Measurements from ENCODE around the gene XRCC6.
"Not testable (repeated sequence)": the region's sequence is repeated elsewhere in the genome, so short reads cannot be mapped to it uniquely, and the experiment has no call there.

The XRCC6 gene

DNA sequence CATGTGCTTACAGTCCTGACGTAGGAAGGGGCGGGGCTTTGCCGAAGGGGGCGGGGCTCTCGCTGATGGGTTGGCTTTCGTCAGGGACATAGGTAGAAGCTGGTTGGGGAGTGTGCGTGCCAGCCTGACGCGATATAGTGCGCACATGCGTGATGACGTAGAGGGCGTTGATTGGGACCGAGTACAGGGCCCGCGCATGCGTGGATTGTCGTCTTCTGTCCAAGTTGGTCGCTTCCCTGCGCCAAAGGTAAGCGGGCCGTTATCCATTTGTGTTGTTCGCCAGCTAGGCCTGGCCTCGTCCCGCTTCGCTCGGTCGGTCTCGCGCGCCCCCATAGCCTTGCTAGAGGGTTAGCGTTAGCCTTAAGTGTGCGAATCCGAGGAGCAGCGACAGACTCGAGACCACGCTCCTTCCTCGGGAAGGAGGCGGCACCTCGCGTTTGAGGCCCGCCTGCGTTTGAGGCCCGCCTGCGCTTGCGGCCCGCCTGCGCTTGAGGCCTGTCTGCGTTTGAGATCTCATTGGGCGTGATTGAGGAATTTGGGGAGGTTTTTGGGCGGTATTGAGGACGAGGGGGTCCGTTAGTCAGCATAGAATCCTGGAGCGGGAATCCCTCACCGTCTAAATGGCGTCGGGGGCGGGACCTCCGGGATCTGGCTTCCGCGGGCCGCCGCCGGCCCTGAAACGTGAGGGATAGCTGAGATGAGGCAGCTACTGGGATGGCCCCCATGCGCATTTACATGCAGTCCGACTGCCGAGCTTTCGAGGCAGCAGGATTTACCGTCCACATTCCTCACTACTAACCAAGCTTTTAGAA, at the start of gene XRCC6:
XRCC6 (plus strand) TSS at position 197 of the 812 bp plus-strand sequence. CDS start 710 bp downstream, outside the sequence.
- peak; percentile 99 for DNase-seq

DNA sequence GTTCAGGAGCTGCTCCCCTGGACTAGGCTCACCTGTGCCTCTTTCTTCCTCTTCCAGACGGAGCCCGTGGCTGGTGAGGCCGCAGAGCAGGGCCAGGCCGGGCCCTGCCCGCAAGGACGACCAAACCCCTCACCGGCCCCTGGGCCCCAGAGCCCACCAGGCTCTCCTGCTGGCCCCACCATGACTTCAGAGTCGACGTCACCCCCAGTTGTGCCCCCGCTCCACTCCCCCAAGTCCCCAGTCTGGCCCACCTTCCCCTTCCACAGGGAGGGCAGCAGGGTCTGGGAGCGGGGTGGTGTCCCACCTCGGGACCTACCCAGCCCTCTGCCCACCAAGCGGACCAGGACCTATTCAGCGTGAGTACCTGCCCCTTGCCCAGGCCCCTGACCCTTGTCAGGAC, 49.3 kb upstream of the XRCC6 start:
- DNase-seq: no peak

DNA sequence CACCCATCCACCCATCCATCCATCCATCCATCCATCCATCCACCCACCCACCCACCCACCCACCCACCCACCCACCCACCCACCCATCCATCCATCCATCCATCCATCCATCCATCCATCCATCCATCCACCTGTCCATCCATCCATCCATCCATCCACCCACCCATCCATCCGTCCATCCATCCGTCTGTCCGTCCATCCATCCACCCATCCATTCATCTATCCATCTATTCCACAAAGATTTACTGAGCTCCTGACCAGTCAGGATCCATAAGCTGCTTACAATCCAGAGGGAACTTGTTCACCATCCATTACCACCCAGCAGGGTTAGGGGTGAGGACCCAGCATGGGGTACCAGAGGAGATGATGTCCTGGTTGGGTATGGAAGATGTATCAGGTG, 48.8 kb upstream of the XRCC6 start:
- not testable (repeated sequence) for DNase-seq

DNA sequence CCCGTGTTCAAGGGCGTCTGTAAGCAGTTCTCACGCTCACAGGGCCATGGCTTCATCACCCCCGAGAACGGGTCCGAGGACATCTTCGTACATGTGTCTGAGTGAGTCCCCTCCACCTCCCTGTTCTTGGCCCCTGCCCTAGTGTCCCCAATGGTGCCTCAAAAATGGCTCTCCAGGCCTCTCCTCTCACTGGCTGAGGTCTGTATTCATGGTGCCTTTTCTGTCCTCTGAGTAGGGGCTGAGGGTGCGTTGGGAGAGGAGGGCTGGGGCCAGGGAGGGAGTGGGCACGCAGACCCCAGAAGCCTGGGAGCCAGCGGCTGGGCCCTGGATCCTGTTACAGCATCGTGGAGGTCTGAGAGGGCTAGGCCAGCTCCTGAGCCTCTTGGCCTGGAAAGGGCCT, 47.4 kb upstream of the XRCC6 start:
- no peak for DNase-seq

DNA sequence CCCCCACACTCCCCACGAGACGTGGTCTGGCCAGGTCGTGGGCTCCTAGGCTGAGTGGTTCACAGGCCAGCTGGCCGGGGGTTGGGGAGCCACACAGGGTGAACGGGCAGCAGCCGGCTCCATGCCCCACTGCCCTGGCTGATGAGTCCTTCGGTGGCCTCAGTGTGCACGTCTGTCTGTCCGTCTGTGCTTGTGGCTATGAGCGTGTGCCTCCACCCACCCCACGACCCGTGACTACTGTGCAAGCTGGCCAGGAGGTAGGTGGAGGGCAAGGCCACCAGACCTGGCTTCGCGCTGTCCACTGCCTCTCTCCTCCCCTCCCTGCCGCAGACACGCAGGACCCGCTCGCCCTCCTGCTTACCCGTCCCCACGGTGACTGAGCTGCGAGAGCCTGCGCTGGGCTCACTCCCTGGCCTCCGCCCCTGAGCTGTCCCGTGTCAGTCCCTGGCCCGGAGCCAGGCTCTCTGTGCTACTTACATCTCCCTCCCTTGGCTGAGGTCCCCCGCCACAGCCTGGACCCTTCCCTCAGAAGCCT, 46.2 kb upstream of the XRCC6 start:
- no peak for DNase-seq

DNA sequence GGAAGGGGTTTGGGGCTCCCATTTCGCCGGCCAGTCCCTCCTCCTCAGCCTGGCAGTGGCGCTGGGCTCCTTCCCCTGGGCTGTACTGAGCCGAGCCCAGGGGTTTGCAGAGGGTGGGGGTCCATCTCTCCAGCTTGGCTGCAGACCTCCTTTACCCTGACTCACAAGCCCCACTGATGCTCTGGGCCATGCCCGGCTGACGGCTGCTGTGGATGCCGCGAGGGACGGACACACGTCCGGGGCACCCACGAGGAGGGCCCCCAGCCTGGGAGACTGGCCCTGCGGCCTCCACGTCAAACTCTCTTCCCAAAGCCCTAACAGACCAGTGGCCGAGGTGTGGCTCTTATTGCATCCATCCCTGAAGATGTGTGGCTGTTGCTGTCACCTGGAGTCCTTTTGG, 45.6 kb upstream of the XRCC6 start:
- no peak for DNase-seq

DNA sequence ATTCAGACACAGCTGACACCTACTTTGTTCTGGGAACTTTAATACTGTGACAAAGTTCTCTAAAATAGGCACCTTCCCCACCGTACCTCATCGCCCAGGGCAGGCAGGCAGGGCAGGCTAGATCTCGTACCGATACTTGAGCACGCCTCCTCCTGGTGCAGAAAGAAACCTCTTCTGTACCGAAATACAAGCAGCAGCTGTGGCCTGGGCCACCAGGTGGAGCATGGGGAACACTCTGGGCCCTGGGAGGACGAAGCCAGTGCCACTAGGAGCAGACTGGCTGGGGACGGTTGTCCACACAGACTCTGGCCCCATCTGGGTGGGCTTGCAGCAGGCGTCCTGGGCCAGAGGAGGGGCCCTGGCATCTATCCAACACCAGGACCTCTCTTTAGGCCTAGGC, 44.2 kb upstream of the XRCC6 start:
- peak; percentile 21 for DNase-seq

DNA sequence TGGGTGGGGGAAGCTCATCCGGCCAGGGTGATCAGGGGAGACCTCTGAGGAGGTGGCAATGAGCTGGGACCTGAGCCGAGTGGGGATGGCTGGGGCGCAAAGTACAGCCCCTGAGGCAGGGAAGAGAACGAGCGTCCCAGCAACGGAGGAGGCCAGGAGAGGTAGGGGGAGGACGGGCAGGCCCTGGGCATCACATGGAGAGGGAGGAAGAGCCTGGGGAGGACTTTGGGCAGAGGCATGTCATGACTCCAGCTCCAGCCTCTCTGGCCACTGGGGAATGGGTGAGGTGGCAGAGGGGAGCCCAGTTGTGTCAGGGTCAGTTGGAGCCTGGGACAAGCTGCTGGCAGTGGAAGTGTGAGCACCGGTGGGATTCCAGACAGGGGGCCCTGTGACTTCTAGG, 43.0 kb upstream of the XRCC6 start:
- DNase-seq: no peak

DNA sequence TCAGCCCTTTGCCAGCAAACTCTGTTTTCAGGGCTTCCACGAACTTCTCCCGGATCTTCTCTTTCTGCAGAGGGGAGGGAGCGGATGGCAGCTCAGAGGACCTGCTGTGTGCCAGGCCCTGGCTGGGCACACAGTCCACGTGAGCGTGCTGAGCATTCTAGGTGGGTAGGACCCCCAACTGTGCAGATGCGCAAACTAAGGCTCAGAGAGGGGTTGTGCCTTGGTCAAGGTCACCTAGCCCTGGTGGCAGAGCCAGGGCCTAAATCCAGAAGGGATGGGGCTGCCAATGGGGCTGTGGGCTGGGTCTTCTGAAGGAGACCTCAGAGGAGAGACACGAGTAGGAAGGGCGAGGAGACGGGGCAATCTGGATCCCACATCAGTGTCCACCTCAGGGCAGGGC, 42.3 kb upstream of the XRCC6 start:
- DNase-seq: no peak

DNA sequence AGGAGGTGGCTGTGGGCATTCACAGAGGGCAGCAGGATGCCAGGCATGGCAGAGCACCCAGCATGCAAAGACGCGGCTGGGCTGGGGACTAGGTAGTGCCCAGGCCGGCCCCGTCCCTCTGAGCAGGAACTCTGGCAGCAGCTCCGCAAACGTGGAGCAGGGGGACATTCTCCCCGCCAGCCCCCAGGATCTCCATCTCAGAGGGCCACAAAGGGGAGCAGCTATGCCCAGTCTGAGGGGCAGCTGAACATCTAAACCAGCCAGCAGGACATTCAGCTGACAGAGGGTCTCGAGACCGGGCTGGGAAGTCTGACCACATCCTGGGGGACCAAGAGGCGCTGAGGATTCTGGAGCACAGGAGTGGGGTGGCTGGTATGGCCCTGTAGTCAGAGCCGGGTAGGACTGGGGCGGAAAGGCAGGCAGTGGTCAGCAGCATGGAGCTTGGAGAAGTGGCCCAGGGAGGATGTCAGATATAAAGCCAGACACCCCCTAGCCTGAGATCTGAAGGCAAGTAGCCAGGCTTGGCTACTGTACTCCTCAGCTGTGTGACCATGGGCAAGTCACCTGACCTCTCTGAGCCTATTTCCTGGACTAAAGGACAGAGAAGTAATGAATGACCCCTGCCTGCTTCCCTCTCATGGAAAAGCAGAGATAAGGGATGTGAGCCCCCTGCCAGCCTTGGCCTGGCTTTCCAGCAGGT, 41.6 kb upstream of the XRCC6 start:
- DNase-seq: no peak

DNA sequence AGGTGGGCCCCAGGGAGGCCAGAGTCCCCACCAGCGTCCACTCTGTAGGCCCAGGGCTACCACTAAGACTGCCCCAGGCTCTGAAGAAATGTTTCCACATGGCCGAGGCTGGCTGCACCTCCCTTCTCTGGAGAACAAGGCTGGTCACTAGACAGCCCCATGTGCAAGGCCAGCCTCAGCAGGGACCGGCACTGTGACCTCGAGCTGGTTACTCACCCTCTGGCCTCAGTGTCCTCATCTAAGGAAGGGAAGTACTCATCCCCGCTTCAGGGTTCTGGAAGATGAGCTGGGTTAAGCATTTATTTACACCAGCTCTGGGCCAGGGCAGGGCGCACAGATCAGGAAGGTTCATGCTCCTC, 41.1 kb upstream of the XRCC6 start:
- DNase-seq: no peak

DNA sequence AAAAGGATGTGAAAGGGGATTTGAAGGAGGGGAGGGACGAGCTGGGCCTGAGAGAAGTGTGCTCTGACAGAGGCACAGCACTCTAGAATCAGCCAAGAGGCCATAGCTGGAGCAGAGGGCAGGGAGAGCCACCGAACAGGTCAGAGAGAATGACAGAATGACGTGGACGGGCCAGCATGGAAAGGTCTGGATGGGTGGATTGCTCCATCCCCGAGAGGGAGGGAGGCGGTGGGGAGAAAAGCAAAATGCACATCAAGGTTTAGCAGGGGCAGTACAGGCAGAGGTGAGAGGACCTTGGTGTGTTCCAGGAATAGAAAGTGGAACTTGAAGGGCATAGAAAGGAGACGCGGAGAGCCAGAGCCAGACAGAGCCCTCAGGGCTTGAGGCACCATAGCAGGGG, 38.4 kb upstream of the XRCC6 start:
- no peak for DNase-seq

DNA sequence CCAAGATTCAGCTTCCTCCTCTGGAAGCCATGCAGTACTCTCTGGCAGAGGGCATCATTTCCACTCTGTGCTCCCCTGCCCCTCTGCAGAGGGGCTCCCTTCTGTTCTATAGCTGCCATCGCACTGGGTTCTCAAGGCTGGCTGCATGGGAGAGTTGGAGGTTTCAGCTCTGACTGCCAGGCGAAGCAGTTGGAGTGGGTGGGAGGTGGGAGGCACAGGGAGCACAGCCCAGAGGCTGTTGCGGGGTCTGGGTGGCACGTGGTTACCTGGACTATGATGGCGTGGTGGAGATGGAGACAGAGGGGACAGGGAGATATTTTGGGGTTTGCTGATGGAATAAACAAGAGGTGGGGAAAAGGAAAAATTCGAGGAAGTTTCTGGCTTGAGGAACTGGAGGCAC, 36.2 kb upstream of the XRCC6 start:
- DNase-seq: no peak

DNA sequence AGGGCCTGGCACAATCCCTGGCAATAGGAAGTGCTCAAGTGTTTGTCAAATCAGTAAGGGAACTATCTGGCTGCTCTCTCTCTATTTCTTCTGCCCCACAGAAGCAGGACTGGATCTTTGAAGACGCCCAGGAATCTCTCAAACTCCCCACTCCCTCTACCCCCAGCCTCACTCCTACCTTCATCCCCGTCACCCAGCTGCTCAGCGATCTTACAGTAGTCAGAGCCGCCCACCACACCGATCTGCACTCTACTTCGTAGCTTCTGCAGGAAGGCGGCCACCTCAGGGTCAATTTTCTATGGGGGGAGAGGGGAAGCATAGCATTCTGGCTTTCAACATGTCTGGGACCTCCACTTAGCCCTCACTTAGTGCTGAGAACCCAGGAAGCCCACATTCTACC, 35.2 kb upstream of the XRCC6 start:
- DNase-seq: no peak

DNA sequence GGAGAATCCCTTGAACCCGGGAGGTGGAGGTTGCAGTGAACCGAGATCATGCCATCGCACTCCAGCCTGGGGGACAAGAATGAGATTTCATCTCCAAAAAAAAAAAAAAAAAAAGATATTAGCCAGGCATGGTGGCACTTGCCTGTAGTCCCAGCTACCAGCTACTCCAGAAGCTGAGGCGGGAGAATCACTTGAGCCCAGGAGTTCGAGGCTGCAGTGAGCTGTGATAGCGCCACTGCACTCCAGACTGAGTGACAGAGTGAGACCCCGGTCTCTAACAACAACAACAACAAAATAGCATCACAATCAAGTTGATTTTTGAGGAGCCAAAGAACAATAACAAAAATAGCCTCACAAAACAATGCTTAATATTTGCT, 33.8 kb upstream of the XRCC6 start:
- DNase-seq: no peak

DNA sequence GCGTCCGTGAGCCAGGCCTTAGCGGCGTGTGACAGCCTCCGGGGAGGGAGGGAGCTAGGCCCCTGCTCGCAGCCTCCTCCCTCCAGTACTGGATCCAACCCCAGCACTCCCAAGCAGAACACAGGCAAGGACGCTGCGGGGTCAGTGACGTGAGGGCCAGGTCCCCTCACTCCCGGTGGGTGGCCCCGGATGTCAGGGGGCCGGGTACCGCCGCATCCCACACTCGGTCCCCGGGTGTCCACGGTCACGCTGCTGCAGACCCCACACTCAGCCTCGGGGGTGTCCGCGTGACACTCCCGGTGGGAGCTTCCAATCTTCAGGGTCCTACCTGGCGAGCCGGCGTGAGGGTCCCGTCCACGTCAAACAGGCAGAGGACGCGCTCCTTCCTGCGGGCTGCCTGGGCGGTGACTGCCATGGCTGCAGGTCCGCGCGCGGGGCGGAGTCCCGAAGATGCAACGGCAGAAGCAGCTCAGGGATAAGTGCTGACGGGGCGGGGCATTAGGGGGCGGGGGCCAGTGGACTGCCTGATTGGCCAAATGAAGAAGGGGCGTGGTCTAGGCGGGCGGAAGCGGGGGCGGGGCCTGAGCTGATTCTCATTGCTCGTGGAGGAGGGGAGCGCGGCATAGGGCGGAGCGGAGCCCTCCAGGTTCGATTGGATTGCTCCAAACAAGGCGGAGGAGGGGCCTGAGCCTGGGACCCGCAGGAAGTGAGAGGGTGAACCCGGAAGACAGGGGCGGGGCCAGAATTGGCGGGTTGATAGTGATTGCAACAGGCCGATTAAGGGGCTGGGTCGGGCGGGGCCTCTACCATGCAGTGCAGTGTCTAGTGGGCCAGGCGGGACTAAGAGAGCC, 31.5 kb upstream of the XRCC6 start, which contains the start of gene PMM1:
PMM1 (minus strand) TSS at position 450 of the 851 bp plus-strand sequence; CDS start at position 415, 35 bp downstream.
- peak; percentile 100 for DNase-seq

DNA sequence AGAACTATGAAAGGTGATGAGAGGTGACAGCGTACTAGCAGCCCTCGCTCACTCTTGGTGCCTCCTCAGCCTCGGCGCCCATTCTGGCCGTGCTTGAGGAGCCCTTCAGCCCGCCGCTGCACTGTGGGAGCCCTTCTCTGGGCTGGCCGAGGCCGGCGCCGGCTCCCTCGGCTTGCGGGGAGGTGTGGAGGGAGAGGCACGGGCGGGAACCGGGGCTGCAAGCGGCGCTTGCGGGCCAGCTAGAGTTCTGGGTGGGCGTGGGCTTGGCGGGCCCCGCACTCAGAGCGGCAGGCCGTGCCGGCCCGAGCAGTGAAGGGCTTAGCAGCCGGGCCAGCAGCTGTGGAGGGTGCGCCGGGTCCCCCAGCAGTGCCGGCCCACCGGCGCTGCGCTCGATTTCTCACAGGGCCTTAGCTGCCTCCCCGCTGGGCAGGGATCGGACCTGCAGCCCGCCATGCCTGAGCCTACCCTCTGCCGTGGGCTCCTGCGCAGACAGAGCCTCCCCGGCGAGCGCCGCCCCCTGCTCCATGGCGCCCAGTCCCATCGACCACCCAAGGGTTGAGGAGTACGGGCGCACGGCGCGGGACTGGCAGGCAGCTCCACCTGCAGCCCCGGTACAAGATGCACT, 27.6 kb upstream of the XRCC6 start:
- not testable (repeated sequence) for DNase-seq

DNA sequence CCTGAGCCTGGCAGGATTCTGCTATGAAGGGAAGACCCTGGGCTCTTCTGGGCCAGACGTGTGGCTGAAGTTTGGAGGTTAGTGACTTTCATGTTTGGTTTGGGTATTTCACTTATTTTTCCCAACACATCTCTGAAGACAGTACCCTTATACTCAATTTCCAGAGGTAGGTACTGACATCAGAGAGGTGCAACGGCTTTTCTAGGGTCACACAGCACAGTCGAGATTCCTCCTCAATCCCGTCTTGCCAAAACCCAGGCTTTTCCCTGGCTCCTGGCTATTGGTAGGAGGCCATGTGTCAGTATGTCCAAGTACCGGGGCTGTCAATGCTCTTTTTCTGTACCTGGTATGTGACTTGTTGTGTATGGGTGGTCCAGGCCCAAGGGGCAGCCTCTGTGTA, 25.4 kb upstream of the XRCC6 start:
- DNase-seq: no peak

DNA sequence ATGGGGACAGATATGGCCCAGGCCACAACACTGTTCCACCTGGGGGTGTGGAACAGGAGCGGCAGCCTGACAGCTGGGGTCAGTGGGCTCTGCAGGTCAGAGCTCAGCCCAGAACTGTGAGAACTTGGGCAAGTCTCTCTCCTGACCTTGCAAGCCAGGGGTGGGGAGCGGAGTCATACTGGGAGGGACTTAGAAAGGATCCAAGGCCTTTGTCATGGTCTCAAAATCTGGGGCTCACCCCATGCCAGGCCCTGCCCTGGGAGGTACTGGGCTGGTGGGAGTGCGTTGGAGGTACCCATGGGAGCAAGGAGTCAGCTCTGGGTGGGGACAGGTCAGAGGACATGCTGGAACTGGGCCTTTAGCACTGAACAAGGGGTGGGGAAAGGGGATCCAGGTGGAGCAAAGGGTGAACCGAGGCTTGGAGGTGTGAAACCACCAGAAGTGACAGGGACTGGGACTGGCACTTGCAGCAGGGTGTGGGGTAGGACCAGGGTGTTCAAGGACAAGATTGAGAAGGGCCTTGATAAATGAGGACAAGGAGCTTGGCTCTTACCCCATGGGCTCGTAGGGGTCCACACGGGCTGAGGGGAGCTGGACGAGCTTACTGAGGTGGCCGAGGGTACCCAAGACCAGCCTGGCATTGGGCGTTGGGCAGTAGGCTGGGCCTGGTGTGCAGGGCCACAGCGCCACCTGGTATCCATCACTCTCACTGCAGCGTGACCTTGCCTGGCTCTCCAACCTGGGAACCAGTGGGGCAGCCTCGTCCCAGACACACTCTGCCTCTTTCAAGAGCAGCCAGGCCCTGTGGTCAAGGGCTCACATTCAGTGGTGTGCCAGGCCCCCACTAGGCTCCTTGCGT, 24.1 kb upstream of the XRCC6 start:
- DNase-seq: peak; percentile 35

DNA sequence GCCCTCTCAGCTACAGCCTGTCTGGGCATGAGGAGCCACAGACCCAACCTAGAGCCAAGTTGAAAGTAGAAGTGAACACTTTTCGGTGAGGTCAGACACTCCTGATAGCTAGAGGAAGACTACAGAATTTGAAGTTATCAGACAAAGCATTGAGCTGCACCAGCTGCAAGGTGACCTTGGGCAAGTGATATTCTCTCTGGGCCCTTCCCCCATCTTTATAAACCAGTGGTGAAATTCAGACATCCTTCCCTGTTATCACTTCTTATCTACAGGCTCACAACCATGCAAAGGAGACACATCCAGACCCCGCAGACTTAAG, 23.5 kb upstream of the XRCC6 start:
- no peak for DNase-seq

DNA sequence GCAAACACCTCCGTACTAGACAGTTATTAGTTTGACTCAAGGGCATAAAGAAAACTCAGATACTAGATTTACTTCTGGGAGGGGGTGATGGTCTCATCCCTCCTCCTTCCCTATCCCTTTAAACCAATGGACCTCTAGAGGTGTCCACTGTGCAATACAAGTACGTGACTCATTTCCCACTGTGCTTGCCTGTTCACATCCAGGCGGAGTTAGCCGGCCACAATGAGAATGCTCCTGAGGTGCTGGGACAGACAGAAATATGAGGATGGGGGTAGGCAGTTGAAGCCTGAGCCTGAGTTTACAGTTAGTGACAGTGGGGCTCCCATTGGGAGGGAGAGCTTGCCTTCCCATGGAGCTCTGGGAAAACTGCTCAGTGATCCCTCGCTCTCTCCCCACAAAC, 23.0 kb upstream of the XRCC6 start:
- DNase-seq: no peak

All from stimulated activated CD4-positive, alpha-beta T cell treated with anti-CD3 and anti-CD28 coated beads, Interleukin-4, amount 100 ng/mL, for 1 hour (primary cell).